Measurements from ENCODE around the gene RAB36. TPM values are rescaled to one million over a fixed set of nuclear protein-coding genes. Genes with fewer than 3 reads are reported as not detected.

Gene RAB36
- total RNA-seq, 2 donors from 2014 or later, result 2.6 to 3.3 TPM

DNA sequence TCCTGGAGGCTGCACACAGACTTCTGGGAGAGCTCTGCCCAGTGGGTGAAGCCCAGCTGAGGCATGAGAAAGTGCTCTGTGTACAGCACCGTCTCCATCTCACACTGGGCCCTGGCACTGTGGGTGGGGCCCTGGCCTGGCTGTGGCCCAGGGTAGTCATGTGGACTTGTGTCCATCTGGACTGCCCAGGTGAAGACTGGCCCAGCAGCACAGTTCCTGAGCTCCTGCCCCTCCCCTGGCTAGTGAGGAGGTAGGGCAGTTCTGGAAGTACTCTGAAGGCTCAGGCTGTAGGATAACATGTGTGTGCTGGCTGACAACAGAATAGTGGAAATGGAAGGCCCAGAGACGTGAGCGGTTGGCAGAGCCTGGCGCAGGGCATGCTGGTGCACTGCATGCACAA lies 38.9 kb upstream of the RAB36 start:
- Histone ChIP-seq H3K4me1 (ENCODE audit: control insufficient read depth, insufficient read depth, low read length) (no peaks in the 10 kb centered on the region), H3K27me3 (ENCODE audit: control insufficient read depth, insufficient read depth, low read length, poor library complexity, severe bottlenecking) (no peaks in the 10 kb centered on the region), H3K4me3 (ENCODE audit: low read length) (no peak overlapping the region), H3K36me3 (ENCODE audit: control insufficient read depth, insufficient read depth, low read length) (peaks cover 6% of the 10 kb centered on the region), H3K9ac (ENCODE audit: extremely low read depth, low read length, poor library complexity, severe bottlenecking) (no peak overlapping the region), H3K9me3 (ENCODE audit: control insufficient read depth, low read length) (peaks cover 8% of the 10 kb centered on the region), H3K27ac (ENCODE audit: low read depth, low read length) (no peak overlapping the region)
- Mint-ChIP-seq H3K27me3 (ENCODE audit: insufficient read depth) (no peaks in the 10 kb centered on the region), H3K9me3 (no peaks in the 10 kb centered on the region), H3K27ac (no peak overlapping the region), H3K36me3 (ENCODE audit: low read depth) (peaks cover 9% of the 10 kb centered on the region), H3K4me1 (no peaks in the 10 kb centered on the region), H3K4me3 (no peak overlapping the region)
- DNase-seq, result no peak
- TF ChIP-seq, protein P1, sequence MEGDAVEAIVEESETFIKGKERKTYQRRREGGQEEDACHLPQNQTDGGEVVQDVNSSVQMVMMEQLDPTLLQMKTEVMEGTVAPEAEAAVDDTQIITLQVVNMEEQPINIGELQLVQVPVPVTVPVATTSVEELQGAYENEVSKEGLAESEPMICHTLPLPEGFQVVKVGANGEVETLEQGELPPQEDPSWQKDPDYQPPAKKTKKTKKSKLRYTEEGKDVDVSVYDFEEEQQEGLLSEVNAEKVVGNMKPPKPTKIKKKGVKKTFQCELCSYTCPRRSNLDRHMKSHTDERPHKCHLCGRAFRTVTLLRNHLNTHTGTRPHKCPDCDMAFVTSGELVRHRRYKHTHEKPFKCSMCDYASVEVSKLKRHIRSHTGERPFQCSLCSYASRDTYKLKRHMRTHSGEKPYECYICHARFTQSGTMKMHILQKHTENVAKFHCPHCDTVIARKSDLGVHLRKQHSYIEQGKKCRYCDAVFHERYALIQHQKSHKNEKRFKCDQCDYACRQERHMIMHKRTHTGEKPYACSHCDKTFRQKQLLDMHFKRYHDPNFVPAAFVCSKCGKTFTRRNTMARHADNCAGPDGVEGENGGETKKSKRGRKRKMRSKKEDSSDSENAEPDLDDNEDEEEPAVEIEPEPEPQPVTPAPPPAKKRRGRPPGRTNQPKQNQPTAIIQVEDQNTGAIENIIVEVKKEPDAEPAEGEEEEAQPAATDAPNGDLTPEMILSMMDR (conservative IDR thresholded peaks at IDR 0.05), result no peak
- WGBS, 2 experiments (ENCODE audit: insufficient coverage in 1 of 2, insufficient read length in 1 of 2), result 99% methylated on average over 4 of the region's 4 CpGs; no CpG with 5 or more reads in 1 of the 2 experiments

DNA sequence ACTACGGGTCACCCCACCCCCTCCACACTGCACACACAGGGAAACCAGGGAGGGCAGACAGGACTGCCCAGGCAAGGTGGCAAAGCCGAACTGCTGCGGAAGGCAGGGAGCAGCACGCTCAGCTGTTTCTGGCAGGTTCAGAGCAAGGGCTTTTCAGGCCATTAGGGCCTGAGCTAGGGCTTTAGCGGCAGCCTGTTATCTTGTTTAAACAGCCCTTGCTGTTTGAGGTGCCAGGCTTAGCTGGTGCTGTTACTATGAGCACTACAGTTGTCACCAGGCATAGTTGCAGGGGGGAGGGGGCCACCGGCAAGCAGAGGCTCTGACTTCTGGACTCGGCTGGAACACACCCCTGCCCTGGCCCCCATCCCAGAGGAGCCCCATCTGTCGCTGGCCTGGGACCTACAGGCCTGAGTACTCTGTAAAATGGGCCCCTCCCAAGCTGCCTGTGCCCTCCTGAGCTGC lies 38.3 kb upstream of the RAB36 start:
- Histone ChIP-seq H3K4me1 (ENCODE audit: control insufficient read depth, insufficient read depth, low read length) (no peaks in the 10 kb centered on the region), H3K27me3 (ENCODE audit: control insufficient read depth, insufficient read depth, low read length, poor library complexity, severe bottlenecking) (no peaks in the 10 kb centered on the region), H3K36me3 (ENCODE audit: control insufficient read depth, insufficient read depth, low read length) (peaks cover 6% of the 10 kb centered on the region), H3K9me3 (ENCODE audit: control insufficient read depth, low read length) (peaks cover 8% of the 10 kb centered on the region), H3K4me3 (ENCODE audit: low read length) (no peak overlapping the region), H3K9ac (ENCODE audit: extremely low read depth, low read length, poor library complexity, severe bottlenecking) (no peak overlapping the region), H3K27ac (ENCODE audit: low read depth, low read length) (no peak overlapping the region)
- Mint-ChIP-seq H3K4me3 (no peak overlapping the region), H3K4me1 (no peaks in the 10 kb centered on the region), H3K9me3 (no peaks in the 10 kb centered on the region), H3K27me3 (ENCODE audit: insufficient read depth) (no peaks in the 10 kb centered on the region), H3K27ac (no peak overlapping the region), H3K36me3 (ENCODE audit: low read depth) (peaks cover 9% of the 10 kb centered on the region)
- no peak for DNase-seq
- 91 to 97% methylated on average over 5 to 8 of the region's 8 CpGs for WGBS, 2 experiments (ENCODE audit: insufficient coverage in 1 of 2, insufficient read length in 1 of 2)
- TF ChIP-seq, protein P1 (conservative IDR thresholded peaks at IDR 0.05), result no peak

DNA sequence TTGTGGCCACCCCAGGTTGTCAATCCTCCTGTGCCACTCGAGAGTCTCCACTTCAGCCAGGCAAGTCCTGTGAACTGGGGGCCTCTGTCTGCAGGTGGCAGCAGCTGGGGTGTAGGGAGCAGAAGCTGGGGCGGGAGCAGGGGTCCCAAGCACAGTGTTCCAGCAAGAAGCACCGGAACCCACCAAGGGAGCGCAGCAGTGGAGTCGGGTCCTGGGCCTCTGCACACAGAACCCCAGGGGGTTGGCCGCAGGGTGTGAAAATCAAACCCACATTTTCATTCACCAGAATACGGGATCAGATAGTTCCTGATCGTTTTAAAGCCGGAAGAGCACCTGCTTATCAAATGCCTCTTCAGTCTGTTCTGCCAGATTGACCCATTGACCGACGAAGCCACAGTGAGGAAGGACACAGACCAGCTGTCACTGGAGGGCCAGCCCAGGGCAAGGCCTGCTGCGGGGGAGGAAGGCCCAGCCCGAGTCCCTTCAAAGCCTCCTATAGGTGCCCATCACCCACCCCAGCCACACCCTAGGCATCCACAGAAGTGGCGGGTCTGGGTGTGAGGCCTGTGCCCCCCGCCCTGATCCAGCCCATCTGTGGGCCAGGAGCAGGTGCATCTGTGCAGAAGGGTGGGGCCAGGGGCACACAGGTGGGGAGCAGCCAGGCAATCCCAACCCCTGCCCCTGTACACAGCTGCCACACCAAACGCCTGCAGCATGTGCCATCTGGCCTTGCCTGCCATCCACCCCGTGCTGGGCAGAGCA lies 37.6 kb upstream of the RAB36 start:
- H3K9me3 Mint-ChIP-seq, result no peaks in the 10 kb centered on the region
- no peaks in the 10 kb centered on the region for H3K27me3 ChIP-seq (ENCODE audit: control insufficient read depth, insufficient read depth, low read length, poor library complexity, severe bottlenecking)
- TF ChIP-seq, protein P1 (conservative IDR thresholded peaks at IDR 0.05), result no peak
- no peak overlapping the region for H3K4me3 ChIP-seq (ENCODE audit: low read length)
- WGBS, 2 experiments (ENCODE audit: insufficient coverage in 1 of 2, insufficient read length in 1 of 2), result 93 to 96% methylated on average over 11 to 17 of the region's 17 CpGs
- no peak overlapping the region for H3K9ac ChIP-seq (ENCODE audit: extremely low read depth, low read length, poor library complexity, severe bottlenecking)
- peaks cover 8% of the 10 kb centered on the region for H3K9me3 ChIP-seq (ENCODE audit: control insufficient read depth, low read length)
- no peak for DNase-seq
- H3K27ac Mint-ChIP-seq, result no peak overlapping the region
- H3K4me3 Mint-ChIP-seq, result no peak overlapping the region
- no peaks in the 10 kb centered on the region for H3K4me1 ChIP-seq (ENCODE audit: control insufficient read depth, insufficient read depth, low read length)
- H3K36me3 ChIP-seq (ENCODE audit: control insufficient read depth, insufficient read depth, low read length), result peaks cover 6% of the 10 kb centered on the region
- no peaks in the 10 kb centered on the region for H3K27me3 Mint-ChIP-seq (ENCODE audit: insufficient read depth)
- no peak overlapping the region for H3K27ac ChIP-seq (ENCODE audit: low read depth, low read length)
- H3K4me1 Mint-ChIP-seq, result no peaks in the 10 kb centered on the region
- peaks cover 9% of the 10 kb centered on the region for H3K36me3 Mint-ChIP-seq (ENCODE audit: low read depth)
